HepG2 (cell line): ENCODE results near the gene PIK3IP1. TPM values are rescaled to one million over a fixed set of nuclear protein-coding genes. Genes with fewer than 3 reads are reported as not detected.

Experiments used
- ELF4 ChIP-seq: sonication (generic); formaldehyde crosslinking; IDR thresholded peaks from 2 replicates; pipeline ENCODE4 v1.5.0; 2020; ENCODE audit warnings: missing genetic modification reagents, mild to moderate bottlenecking, moderate library complexity, borderline replicate concordance
- FIP1L1 ChIP-seq: fragments of 200-400 bp; formaldehyde crosslinking; IDR thresholded peaks from 2 replicates; pipeline ENCODE4 v1.6.1; 2018; ENCODE audit warnings: low read depth, mild to moderate bottlenecking, low read length, moderate library complexity, borderline replicate concordance; ENCODE audit not compliant: insufficient read depth
- NBN ChIP-seq: fragments of 450-650 bp; conservative IDR thresholded peaks from 2 replicates; pipeline ENCODE4 v1.6.1; 2017
- NFKBIZ ChIP-seq: IDR thresholded peaks from 2 replicates; pipeline ENCODE4 v1.6.1; 2018; ENCODE audit warnings: missing genetic modification reagents, missing compliant biosample characterization
- SP5 ChIP-seq: IDR thresholded peaks from 2 replicates; pipeline ENCODE4 v1.6.1; 2016; ENCODE audit warnings: low read depth, borderline replicate concordance
- ZBTB3 ChIP-seq: sonication (generic); formaldehyde crosslinking; IDR thresholded peaks from 2 replicates; pipeline ENCODE4 v1.4.0; 2020; ENCODE audit warnings: low read depth, mild to moderate bottlenecking, moderate library complexity, missing genetic modification reagents, borderline replicate concordance
- ZNF180 ChIP-seq: sonication (generic); formaldehyde crosslinking; IDR thresholded peaks from 2 replicates; pipeline ENCODE4 v1.4.0; 2020; ENCODE audit warnings: low read depth, missing genetic modification reagents, borderline replicate concordance
- ZNF224 ChIP-seq: sonication (generic); formaldehyde crosslinking; IDR thresholded peaks from 2 replicates; pipeline ENCODE4 v1.5.0; 2020; ENCODE audit warnings: mild to moderate bottlenecking, missing genetic modification reagents
- polyA plus RNA-seq, 8 experiments: library from polyadenylated mRNA; depleted of rRNA in 3 of 8; stranded (reverse) in 7 of 8; unstranded in 1 of 8; fragments of >200 nt; fragmentation: Illumina TruSeq in 4 of 8; extraction: Trizol in 4 of 8; gene quantifications; 2 replicates each; pipeline versions ENCODE4 v1.2.1 to v1.2.3, GENCODE V29; 2011 to 2016; ENCODE audit warnings: low read depth in 4 of 8, missing spikeins in 1 of 8, mixed read lengths in 1 of 8; ENCODE audit not compliant: insufficient read depth in 1 of 8
- total RNA-seq, 5 experiments: library from RNA; depleted of rRNA; stranded (reverse); fragments of >200 nt; fragmentation: Illumina TruSeq; extraction: Trizol; gene quantifications; 2 replicates each; pipeline ENCODE4 v1.2.3, GENCODE V29; 2016; ENCODE audit warnings: low read depth in 1 of 5
- TF ChIP-seq, protein P1 (sequence below): sonication (generic); formaldehyde crosslinking; IDR thresholded peaks from 2 replicates; pipeline ENCODE4 v1.4.0; 2020; ENCODE audit warnings: missing genetic modification reagents
- TF ChIP-seq, protein P2 (sequence below): IDR thresholded peaks from 2 replicates; pipeline ENCODE4 v1.6.1; 2018; ENCODE audit warnings: missing genetic modification reagents, mild to moderate bottlenecking, missing compliant biosample characterization
- TF ChIP-seq, protein P3 (sequence below): sonication (generic); formaldehyde crosslinking; IDR thresholded peaks from 2 replicates; pipeline ENCODE4 v1.5.1; 2020; ENCODE audit warnings: missing genetic modification reagents, mild to moderate bottlenecking, borderline replicate concordance
- TF ChIP-seq, protein P4 (sequence below): sonication (generic); formaldehyde crosslinking; IDR thresholded peaks from 2 replicates; pipeline ENCODE4 v1.9.0; 2022; ENCODE audit warnings: missing genetic modification reagents, mild to moderate bottlenecking, borderline replicate concordance
- TF ChIP-seq, protein P5 (sequence below): sonication (generic); formaldehyde crosslinking; IDR thresholded peaks from 2 replicates; pipeline ENCODE4 v1.5.0; 2020; ENCODE audit warnings: mild to moderate bottlenecking, missing genetic modification reagents, borderline replicate concordance

The PIK3IP1 gene
- total and polyA plus RNA-seq, 2 of the 13 experiments (the other 11 are each of a cell fraction or from before 2014, with no cell fraction given) = 1.3 to 2.5 TPM

DNA sequence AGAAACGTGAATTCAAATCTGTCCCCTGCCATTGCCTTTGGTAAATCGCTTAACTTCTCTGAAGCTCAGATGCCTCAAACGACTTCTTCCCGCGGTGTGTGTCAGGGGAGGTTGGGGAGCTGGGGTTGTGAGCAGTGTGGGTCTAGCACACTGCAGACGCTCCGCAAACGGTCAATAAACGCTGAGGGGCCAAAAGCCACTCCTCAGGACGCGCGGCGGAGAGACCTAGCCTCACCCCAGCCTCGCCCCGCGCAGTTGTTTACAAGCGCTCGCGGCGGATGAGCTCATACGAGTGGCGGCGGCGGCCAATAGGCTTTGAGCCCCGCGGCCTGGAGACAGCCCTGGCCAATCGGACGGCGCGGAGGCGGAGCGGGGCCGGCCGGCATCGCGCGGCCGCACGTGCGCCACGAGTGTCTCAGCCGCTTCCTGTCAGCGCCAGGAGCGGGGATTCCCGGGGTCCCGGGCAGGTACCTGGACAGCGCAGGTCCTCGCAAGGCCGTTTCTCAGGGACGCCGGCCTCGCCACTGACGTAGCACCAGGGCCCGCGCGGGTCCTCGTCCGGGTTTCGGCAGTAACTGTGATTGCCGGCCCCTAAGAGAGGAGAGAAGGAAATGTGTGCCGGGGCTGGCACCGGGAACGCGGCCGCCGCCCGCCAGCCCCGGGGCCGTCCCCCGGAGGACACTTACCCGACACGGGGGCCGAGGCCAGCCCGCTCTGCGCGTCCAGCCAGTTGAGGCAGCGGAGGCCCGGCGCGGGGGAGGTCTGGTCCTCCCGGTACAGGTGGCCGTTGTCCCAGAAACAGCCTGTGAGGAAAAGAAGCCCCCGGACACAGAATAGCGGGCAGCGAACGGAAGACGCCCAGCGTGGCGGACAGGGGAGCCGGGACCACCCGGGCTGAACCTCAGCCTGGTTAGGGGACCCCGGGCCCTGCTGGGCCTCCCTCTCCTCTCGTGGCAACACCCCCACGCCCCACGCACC lies 1.5 kb downstream of the PIK3IP1 start (continued):
- peak; percentile 57; the same call in 1 of the 2 replicates for TF ChIP-seq ELF4 (CRISPR knock-in tag)
- TF ChIP-seq ZNF224 = peak; percentile 93
- TF ChIP-seq, protein P1, sequence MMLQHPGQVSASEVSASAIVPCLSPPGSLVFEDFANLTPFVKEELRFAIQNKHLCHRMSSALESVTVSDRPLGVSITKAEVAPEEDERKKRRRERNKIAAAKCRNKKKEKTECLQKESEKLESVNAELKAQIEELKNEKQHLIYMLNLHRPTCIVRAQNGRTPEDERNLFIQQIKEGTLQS (CRISPR knock-in tag) = peak; percentile 74; the same call in 1 of the 2 replicates
- TF ChIP-seq, protein P2, sequence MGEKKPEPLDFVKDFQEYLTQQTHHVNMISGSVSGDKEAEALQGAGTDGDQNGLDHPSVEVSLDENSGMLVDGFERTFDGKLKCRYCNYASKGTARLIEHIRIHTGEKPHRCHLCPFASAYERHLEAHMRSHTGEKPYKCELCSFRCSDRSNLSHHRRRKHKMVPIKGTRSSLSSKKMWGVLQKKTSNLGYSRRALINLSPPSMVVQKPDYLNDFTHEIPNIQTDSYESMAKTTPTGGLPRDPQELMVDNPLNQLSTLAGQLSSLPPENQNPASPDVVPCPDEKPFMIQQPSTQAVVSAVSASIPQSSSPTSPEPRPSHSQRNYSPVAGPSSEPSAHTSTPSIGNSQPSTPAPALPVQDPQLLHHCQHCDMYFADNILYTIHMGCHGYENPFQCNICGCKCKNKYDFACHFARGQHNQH (CRISPR knock-in tag) = 0 out of 2 replicates have a peak, but pooled peaks have one; percentile 23
- TF ChIP-seq ZNF180 (CRISPR knock-in tag) = no peak
- no peak for TF ChIP-seq ZBTB3
- no peak for TF ChIP-seq FIP1L1
- TF ChIP-seq, protein P3, sequence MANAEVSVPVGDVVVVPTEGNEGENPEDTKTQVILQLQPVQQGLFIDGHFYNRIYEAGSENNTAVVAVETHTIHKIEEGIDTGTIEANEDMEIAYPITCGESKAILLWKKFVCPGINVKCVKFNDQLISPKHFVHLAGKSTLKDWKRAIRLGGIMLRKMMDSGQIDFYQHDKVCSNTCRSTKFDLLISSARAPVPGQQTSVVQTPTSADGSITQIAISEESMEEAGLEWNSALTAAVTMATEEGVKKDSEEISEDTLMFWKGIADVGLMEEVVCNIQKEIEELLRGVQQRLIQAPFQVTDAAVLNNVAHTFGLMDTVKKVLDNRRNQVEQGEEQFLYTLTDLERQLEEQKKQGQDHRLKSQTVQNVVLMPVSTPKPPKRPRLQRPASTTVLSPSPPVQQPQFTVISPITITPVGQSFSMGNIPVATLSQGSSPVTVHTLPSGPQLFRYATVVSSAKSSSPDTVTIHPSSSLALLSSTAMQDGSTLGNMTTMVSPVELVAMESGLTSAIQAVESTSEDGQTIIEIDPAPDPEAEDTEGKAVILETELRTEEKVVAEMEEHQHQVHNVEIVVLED (CRISPR knock-in tag) = peak; percentile 70
- TF ChIP-seq NFKBIZ (CRISPR knock-in tag) = 0 out of 2 replicates have a peak, but pooled peaks have one; percentile 75
- TF ChIP-seq, protein P4, sequence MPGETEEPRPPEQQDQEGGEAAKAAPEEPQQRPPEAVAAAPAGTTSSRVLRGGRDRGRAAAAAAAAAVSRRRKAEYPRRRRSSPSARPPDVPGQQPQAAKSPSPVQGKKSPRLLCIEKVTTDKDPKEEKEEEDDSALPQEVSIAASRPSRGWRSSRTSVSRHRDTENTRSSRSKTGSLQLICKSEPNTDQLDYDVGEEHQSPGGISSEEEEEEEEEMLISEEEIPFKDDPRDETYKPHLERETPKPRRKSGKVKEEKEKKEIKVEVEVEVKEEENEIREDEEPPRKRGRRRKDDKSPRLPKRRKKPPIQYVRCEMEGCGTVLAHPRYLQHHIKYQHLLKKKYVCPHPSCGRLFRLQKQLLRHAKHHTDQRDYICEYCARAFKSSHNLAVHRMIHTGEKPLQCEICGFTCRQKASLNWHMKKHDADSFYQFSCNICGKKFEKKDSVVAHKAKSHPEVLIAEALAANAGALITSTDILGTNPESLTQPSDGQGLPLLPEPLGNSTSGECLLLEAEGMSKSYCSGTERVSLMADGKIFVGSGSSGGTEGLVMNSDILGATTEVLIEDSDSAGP = peak; percentile 79; the same call in 1 of the 2 replicates
- TF ChIP-seq, protein P5, sequence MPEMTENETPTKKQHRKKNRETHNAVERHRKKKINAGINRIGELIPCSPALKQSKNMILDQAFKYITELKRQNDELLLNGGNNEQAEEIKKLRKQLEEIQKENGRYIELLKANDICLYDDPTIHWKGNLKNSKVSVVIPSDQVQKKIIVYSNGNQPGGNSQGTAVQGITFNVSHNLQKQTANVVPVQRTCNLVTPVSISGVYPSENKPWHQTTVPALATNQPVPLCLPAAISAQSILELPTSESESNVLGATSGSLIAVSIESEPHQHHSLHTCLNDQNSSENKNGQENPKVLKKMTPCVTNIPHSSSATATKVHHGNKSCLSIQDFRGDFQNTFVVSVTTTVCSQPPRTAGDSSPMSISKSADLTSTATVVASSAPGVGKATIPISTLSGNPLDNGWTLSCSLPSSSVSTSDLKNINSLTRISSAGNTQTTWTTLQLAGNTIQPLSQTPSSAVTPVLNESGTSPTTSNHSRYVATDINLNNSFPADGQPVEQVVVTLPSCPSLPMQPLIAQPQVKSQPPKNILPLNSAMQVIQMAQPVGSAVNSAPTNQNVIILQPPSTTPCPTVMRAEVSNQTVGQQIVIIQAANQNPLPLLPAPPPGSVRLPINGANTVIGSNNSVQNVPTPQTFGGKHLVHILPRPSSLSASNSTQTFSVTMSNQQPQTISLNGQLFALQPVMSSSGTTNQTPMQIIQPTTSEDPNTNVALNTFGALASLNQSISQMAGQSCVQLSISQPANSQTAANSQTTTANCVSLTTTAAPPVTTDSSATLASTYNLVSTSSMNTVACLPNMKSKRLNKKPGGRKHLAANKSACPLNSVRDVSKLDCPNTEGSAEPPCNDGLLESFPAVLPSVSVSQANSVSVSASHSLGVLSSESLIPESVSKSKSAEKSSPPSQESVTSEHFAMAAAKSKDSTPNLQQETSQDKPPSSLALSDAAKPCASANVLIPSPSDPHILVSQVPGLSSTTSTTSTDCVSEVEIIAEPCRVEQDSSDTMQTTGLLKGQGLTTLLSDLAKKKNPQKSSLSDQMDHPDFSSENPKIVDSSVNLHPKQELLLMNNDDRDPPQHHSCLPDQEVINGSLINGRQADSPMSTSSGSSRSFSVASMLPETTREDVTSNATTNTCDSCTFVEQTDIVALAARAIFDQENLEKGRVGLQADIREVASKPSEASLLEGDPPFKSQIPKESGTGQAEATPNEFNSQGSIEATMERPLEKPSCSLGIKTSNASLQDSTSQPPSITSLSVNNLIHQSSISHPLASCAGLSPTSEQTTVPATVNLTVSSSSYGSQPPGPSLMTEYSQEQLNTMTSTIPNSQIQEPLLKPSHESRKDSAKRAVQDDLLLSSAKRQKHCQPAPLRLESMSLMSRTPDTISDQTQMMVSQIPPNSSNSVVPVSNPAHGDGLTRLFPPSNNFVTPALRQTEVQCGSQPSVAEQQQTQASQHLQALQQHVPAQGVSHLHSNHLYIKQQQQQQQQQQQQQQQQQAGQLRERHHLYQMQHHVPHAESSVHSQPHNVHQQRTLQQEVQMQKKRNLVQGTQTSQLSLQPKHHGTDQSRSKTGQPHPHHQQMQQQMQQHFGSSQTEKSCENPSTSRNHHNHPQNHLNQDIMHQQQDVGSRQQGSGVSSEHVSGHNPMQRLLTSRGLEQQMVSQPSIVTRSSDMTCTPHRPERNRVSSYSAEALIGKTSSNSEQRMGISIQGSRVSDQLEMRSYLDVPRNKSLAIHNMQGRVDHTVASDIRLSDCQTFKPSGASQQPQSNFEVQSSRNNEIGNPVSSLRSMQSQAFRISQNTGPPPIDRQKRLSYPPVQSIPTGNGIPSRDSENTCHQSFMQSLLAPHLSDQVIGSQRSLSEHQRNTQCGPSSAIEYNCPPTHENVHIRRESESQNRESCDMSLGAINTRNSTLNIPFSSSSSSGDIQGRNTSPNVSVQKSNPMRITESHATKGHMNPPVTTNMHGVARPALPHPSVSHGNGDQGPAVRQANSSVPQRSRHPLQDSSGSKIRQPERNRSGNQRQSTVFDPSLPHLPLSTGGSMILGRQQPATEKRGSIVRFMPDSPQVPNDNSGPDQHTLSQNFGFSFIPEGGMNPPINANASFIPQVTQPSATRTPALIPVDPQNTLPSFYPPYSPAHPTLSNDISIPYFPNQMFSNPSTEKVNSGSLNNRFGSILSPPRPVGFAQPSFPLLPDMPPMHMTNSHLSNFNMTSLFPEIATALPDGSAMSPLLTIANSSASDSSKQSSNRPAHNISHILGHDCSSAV = no peak
- no peak for TF ChIP-seq NBN
- TF ChIP-seq SP5 (CRISPR knock-in tag) = peak; percentile 74
